ENCODE results near the gene ZNF331. TPM values are rescaled to one million over a fixed set of nuclear protein-coding genes. Genes with fewer than 3 reads are reported as not detected.

ZNF331 gene
- polyA plus RNA-seq, 1 donor (not counting 4 experiments of a cell fraction or from before 2014, with no cell fraction given) = 5.1 TPM

GRCh38 chr19:53525922-53526321 lies 12.0 kb upstream of the ZNF331 start:
- H3K9me1 ChIP-seq (ENCODE audit: control insufficient read depth, extremely low read depth, insufficient read depth, low read length) = no peaks in the 10 kb centered on the region
- dilution Hi-C loops (cut with MboI; ENCODE audit: extremely low pct_ligation_motif_present, low sequenced_read_pairs) = no loop called here
- no peak overlapping the region for H3K4me2 ChIP-seq (ENCODE audit: control insufficient read depth, extremely low read depth, insufficient read depth, low read depth, low read length)
- TF ChIP-seq CTCF (optimal IDR thresholded peaks at IDR 0.05 in 1 of 3, IDR thresholded peaks at IDR 0.05 in 1 of 3, conservative IDR thresholded peaks at IDR 0.05 in 1 of 3; ENCODE audit: extremely low read depth in 1 of 3, insufficient read depth in 2 of 3, low read length in 3 of 3) (no peak), EZH2 (IDR thresholded peaks at IDR 0.05; ENCODE audit: low read length) (no peak)
- H3K27ac ChIP-seq (ENCODE audit: control insufficient read depth, insufficient read depth, low read length) = no peak overlapping the region
- no peaks in the 10 kb centered on the region for H3K27me3 ChIP-seq (ENCODE audit: control insufficient read depth, extremely low read depth, insufficient read depth, low read length)
- H3K4me3 ChIP-seq (ENCODE audit: control insufficient read depth in 2 of 3, extremely low read depth in 1 of 3, insufficient read depth in 2 of 3, low read depth in 1 of 3, low read length in 3 of 3) = no peak overlapping the region
- DNase-seq (ENCODE audit: low read depth, low spot score) (no peak), FAIRE-seq (no peak)
- H3K79me2 ChIP-seq (ENCODE audit: control insufficient read depth, insufficient read depth, low read length) = peaks cover 5% of the 10 kb centered on the region
- H3K36me3 ChIP-seq (ENCODE audit: control insufficient read depth in 2 of 2, extremely low read depth in 1 of 2, insufficient read depth in 2 of 2, low read length in 2 of 2) = no peaks in the 10 kb centered on the region
- no peak overlapping the region for H3K9ac ChIP-seq (ENCODE audit: control insufficient read depth, extremely low read depth, insufficient read depth, low read length)
- no peak overlapping the region for H2AFZ ChIP-seq (ENCODE audit: control insufficient read depth, low read length)
- no peaks in the 10 kb centered on the region for H4K20me1 ChIP-seq (ENCODE audit: control insufficient read depth, extremely low read depth, insufficient read depth, low read length)
- peaks cover 8% of the 10 kb centered on the region for H3K4me1 ChIP-seq (ENCODE audit: control insufficient read depth, extremely low read depth, insufficient read depth, low read length)
- no peaks in the 10 kb centered on the region for H3K9me3 ChIP-seq (ENCODE audit: control insufficient read depth, low read depth, low read length)

GRCh38 chr19:53530622-53531021 lies 7.3 kb upstream of the ZNF331 start:
- H3K4me1 ChIP-seq (ENCODE audit: control insufficient read depth, extremely low read depth, insufficient read depth, low read length) = no peaks in the 10 kb centered on the region
- no peak overlapping the region for H3K4me2 ChIP-seq (ENCODE audit: control insufficient read depth, extremely low read depth, insufficient read depth, low read depth, low read length)
- no peaks in the 10 kb centered on the region for H4K20me1 ChIP-seq (ENCODE audit: control insufficient read depth, extremely low read depth, insufficient read depth, low read length)
- no peak overlapping the region for H3K27ac ChIP-seq (ENCODE audit: control insufficient read depth, insufficient read depth, low read length)
- no peaks in the 10 kb centered on the region for H3K9me1 ChIP-seq (ENCODE audit: control insufficient read depth, extremely low read depth, insufficient read depth, low read length)
- DNase-seq (ENCODE audit: low read depth, low spot score) (no peak), FAIRE-seq (no peak)
- H3K9ac ChIP-seq (ENCODE audit: control insufficient read depth, extremely low read depth, insufficient read depth, low read length) = no peak overlapping the region
- dilution Hi-C loops (cut with MboI; ENCODE audit: extremely low pct_ligation_motif_present, low sequenced_read_pairs) = no loop called here
- H3K4me3 ChIP-seq (ENCODE audit: control insufficient read depth in 2 of 3, extremely low read depth in 1 of 3, insufficient read depth in 2 of 3, low read depth in 1 of 3, low read length in 3 of 3) = no peak overlapping the region
- H3K79me2 ChIP-seq (ENCODE audit: control insufficient read depth, insufficient read depth, low read length) = no peaks in the 10 kb centered on the region
- H3K9me3 ChIP-seq (ENCODE audit: control insufficient read depth, low read depth, low read length) = no peaks in the 10 kb centered on the region
- no peaks in the 10 kb centered on the region for H3K27me3 ChIP-seq (ENCODE audit: control insufficient read depth, extremely low read depth, insufficient read depth, low read length)
- no peak overlapping the region for H2AFZ ChIP-seq (ENCODE audit: control insufficient read depth, low read length)
- H3K36me3 ChIP-seq (ENCODE audit: control insufficient read depth in 2 of 2, extremely low read depth in 1 of 2, insufficient read depth in 2 of 2, low read length in 2 of 2) = no peaks in the 10 kb centered on the region
- TF ChIP-seq EZH2 (IDR thresholded peaks at IDR 0.05; ENCODE audit: low read length) = no peak
- no peak for TF ChIP-seq CTCF (optimal IDR thresholded peaks at IDR 0.05 in 1 of 3, IDR thresholded peaks at IDR 0.05 in 1 of 3, conservative IDR thresholded peaks at IDR 0.05 in 1 of 3; ENCODE audit: extremely low read depth in 1 of 3, insufficient read depth in 2 of 3, low read length in 3 of 3)

All from keratinocyte (primary cell).